ENCODE data around the gene DNAH6. TPM values are rescaled to one million over a fixed set of nuclear protein-coding genes. Genes with fewer than 3 reads are reported as not detected.

The DNAH6 gene
- total RNA-seq, 1 experiment from 2014 or later, result 0.26 TPM

DNA sequence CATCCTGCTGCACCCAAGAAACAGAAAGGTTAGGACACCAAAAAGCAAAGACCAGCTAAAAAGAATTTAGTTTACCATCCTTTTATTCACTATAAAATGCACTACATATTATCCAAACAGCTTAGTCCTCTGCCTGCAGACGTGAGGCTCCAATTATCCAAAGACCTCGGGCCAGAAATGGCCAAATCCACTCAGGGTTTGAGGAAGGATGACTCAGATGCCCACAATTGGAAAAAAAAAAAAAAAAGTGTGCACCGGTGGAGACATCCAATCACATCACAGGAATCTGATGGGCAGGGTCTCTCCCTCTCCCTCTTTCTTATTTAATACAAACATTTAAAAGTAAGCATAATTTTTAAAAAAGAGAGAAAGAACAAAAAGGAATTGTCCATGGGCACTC is 298.8 kb downstream of the DNAH6 start:
- Mint-ChIP-seq H3K27ac (no peak overlapping the region), H3K9me3 (no peaks in the 10 kb centered on the region), H3K4me3 (no peak overlapping the region), H3K36me3 (ENCODE audit: insufficient read depth in 1 of 3, low read depth in 3 of 3) (no peaks in the 10 kb centered on the region), H3K27me3 (ENCODE audit: low read depth) (peaks cover 11% of the 10 kb centered on the region), H3K4me1 (peaks cover 0 to 3% of the 10 kb centered on the region in 2 experiments; a peak in 1 of 4 replicates)
- Histone ChIP-seq H3K27me3 (ENCODE audit: insufficient read depth, low read length) (no peaks in the 10 kb centered on the region), H2BK5ac (ENCODE audit: insufficient read length, low read length) (no peak overlapping the region), H3T11ph (ENCODE audit: low read length) (no peak overlapping the region), H3K9ac (ENCODE audit: extremely low read depth, insufficient read length, low read length) (no peak overlapping the region), H2AK5ac (ENCODE audit: insufficient read length, low read length) (no peak overlapping the region), H3K18ac (ENCODE audit: insufficient read length, low read depth, low read length) (no peak overlapping the region), H4K8ac (replicated peaks; ENCODE audit: insufficient read length, low read depth, low read length) (no peak overlapping the region), H3K56ac (ENCODE audit: insufficient read length, low read depth, low read length) (no peak overlapping the region), H4K20me1 (ENCODE audit: control insufficient read depth, insufficient read depth, insufficient read length) (no peaks in the 10 kb centered on the region), H3K23ac (ENCODE audit: insufficient read length, low read depth, low read length) (no peak overlapping the region), H2BK20ac (ENCODE audit: low read depth, low read length, poor library complexity, severe bottlenecking) (no peak overlapping the region), H2AFZ (ENCODE audit: low read length) (no peak overlapping the region), H3K23me2 (ENCODE audit: insufficient read length, low read depth, low read length, poor library complexity, severe bottlenecking) (no peaks in the 10 kb centered on the region), H3K9me3 (ENCODE audit: control insufficient read depth, low read depth, low read length) (no peaks in the 10 kb centered on the region), H2BK12ac (ENCODE audit: insufficient read length, low read depth, low read length) (no peak overlapping the region), H3K4me2 (ENCODE audit: insufficient read depth, insufficient read length, low read length) (no peak overlapping the region), H4K5ac (ENCODE audit: insufficient read length, low read depth, low read length) (no peak overlapping the region), H3K79me2 (ENCODE audit: insufficient read depth, low read length) (no peaks in the 10 kb centered on the region), H3K4me1 (ENCODE audit: insufficient read depth, low read length) (no peaks in the 10 kb centered on the region), H3K27ac (ENCODE audit: insufficient read length, low read depth, low read length) (no peak overlapping the region), H4K91ac (ENCODE audit: insufficient read length, low read depth, low read length) (no peak overlapping the region), H2BK15ac (ENCODE audit: low read depth, low read length) (no peak overlapping the region), H3K79me1 (ENCODE audit: insufficient read depth, low read depth, low read length, poor library complexity, severe bottlenecking) (no peaks in the 10 kb centered on the region), H2BK120ac (ENCODE audit: low read depth, low read length, poor library complexity, severe bottlenecking) (no peak overlapping the region), H3K4ac (ENCODE audit: low read depth, low read length) (no peak overlapping the region), H3K14ac (ENCODE audit: insufficient read depth, low read length) (no peak overlapping the region)
- TF ChIP-seq CTCF (conservative IDR thresholded peaks at IDR 0.05), result no peak
- no CpG with 5 or more reads among the region's 3 CpGs for WGBS (ENCODE audit: extremely low coverage, insufficient read length, low lambda C conversion rate)
- no peak for DNase-seq
